ENCODE results near the gene AFF3.
A peak's percentile ranks its signal among the peaks of the same experiment; 100 is the strongest.
"Not testable (repeated sequence)": the region's sequence is repeated elsewhere in the genome, so short reads cannot be mapped to it uniquely, and the experiment has no call there.

Gene AFF3

GRCh38 chr2:100119235-100119634, 23.2 kb downstream of the AFF3 start:
- no peak for DNase-seq
- in situ Hi-C loops (cut with HindIII; ENCODE audit: low pct_ligation_motif_present, low pct_unique_long_range_greater_than_20kb, low sequenced_read_pairs): no loop called here

DNA sequence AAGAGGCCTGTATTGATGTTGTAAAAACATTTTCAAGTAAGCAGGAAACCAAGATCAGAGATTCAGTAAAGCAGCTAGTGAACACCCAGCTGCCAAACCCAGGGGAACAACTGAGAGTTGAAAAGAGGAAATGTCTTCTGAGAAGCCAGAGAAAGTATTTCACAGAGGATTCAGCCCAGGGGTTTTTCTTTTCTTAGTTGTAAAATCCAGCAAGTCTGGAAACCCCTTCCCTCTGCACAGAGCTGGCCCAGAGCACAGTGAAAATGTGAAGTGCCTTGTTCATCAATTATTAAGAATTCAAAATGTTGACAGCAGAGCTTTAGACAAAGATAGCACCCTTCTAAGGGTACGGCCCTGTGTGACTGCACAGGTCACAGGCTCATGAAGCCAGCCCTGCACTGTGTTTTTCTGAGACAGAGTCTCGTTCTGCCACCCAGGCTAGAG, 28.4 kb downstream of the AFF3 start:
- in situ Hi-C loops (cut with HindIII; ENCODE audit: low pct_ligation_motif_present, low pct_unique_long_range_greater_than_20kb, low sequenced_read_pairs): no loop called here
- DNase-seq: no peak

- in situ Hi-C loops (cut with HindIII; ENCODE audit: low pct_ligation_motif_present, low pct_unique_long_range_greater_than_20kb, low sequenced_read_pairs): no loop called here
- DNase-seq: no peak
Measured at GRCh38 chr2:100110614-100111000, 31.8 kb downstream of the AFF3 start.

GRCh38 chr2:100109986-100110613, 32.3 kb downstream of the AFF3 start:
- no peak for DNase-seq
- in situ Hi-C loops (cut with HindIII; ENCODE audit: low pct_ligation_motif_present, low pct_unique_long_range_greater_than_20kb, low sequenced_read_pairs): no loop called here

- peak; percentile 70 for DNase-seq
- in situ Hi-C loops (cut with HindIII; ENCODE audit: low pct_ligation_motif_present, low pct_unique_long_range_greater_than_20kb, low sequenced_read_pairs): not testable (repeated sequence)
Measured at GRCh38 chr2:100108648-100109020, 33.8 kb downstream of the AFF3 start.

DNA sequence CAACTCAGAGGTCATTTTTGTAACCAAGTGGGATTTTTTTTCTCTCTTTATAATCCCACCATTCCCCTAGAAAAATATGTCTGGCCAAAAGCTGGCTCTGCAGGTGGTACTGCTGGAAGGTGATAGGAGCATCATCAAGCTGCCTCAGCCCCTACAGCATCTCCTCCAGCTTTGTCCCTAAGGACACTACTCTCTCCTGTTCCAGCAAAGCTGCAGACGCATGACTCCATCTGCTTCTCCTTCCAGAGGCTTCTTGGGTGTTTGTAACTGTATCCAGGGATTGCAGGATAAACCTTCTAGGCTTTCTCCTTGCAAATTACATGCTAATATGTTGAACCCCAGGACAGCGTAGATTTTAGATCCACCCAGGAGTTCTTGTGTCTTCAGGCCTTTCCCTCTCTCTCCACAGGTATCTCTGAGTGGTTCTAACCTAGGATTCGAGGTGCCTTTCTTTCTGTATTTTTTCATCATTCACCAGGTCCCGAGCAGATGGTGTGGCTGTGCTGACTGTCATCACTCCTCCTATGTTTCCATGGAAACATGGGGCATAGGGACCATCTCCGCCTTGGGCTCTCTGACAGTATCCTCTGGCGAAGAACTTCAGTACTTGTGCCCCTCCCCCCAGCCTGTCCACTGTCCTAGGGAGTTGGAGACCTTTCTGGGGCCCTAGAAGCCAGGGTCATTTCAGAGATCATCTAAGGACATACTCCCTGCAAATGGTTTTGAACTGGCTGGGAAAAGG, 34.3 kb downstream of the AFF3 start:
- DNase-seq: no peak
- in situ Hi-C loops (cut with HindIII; ENCODE audit: low pct_ligation_motif_present, low pct_unique_long_range_greater_than_20kb, low sequenced_read_pairs): no loop called here

DNA sequence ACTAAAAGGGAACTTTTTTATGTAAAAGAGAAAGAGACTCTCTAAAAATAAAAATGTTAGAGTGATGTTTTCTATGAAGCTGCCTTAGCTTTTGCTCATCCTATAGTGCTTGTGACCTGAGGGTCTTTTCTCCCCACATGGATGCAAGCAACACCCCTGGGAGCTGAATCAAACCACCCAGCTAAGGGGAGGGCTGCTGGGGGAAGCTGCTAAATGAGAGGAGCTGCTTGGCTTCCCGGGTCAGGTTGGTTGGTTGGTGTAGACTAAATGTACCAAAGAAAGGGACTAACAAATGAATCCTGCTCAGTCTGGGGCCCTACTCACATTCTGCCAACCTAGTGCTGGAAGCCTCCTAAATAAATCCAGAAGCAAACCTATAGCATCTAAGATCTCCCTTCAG, 35.0 kb downstream of the AFF3 start:
- in situ Hi-C loops (cut with HindIII; ENCODE audit: low pct_ligation_motif_present, low pct_unique_long_range_greater_than_20kb, low sequenced_read_pairs): no loop called here
- DNase-seq: no peak

DNA sequence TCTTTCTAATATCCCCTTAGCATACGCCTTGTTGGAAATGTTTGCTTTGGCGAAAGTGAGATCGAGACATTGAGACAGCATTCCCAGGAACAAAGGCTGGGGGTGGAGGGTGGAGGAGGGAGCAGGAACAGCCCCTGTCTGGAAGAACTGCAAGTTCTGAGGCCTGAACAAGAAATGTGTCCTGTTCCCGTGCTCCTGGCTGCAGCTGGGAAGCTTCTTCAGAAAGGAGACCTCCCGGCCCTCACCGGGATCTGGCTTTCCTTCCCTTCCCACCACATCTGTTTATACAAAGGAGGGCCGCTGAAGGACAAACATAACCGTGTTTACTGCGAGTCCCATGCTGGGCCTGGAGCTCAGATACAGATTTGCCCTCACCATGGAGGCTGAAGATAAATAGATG, 35.9 kb downstream of the AFF3 start:
- in situ Hi-C loops (cut with HindIII; ENCODE audit: low pct_ligation_motif_present, low pct_unique_long_range_greater_than_20kb, low sequenced_read_pairs): no loop called here
- DNase-seq: no peak

- DNase-seq: peak; percentile 21
- in situ Hi-C loops (cut with HindIII; ENCODE audit: low pct_ligation_motif_present, low pct_unique_long_range_greater_than_20kb, low sequenced_read_pairs): no loop called here
Measured at GRCh38 chr2:100105678-100106054, 36.7 kb downstream of the AFF3 start.

GRCh38 chr2:100104718-100105677, 37.4 kb downstream of the AFF3 start:
- peak; percentile 46 for DNase-seq

DNA sequence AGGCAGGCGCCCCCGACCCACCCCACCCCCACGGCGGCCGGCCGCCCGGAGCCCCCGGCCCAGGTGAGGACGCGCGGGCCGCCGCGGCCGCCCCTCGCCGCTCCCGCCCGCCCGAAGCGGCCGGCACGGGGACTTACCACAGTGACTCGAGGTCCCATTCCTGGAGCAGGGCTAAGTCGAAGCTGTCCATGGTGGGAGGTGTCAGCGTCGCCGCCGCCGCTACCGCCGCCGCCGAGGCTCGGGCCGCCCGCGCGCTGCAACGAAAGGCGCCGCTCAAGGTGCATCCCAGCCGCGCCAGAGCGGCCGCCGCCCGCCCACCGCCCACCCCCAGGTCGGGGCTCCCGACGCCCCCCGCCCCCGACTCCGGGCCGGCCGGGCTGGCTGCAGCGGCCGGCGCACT, 38.1 kb downstream of the AFF3 start:
- peak; percentile 16 for DNase-seq
- in situ Hi-C loops (cut with HindIII; ENCODE audit: low pct_ligation_motif_present, low pct_unique_long_range_greater_than_20kb, low sequenced_read_pairs): not testable (repeated sequence)

More at GRCh38 chr2:100104718-100105677, 37.4 kb downstream of the AFF3 start:
- in situ Hi-C loops (cut with HindIII; ENCODE audit: low pct_ligation_motif_present, low pct_unique_long_range_greater_than_20kb, low sequenced_read_pairs): no loop called here

GRCh38 chr2:100103527-100104252, 38.7 kb downstream of the AFF3 start:
- in situ Hi-C loops (cut with HindIII; ENCODE audit: low pct_ligation_motif_present, low pct_unique_long_range_greater_than_20kb, low sequenced_read_pairs); DNase-seq: not testable (repeated sequence)

DNA sequence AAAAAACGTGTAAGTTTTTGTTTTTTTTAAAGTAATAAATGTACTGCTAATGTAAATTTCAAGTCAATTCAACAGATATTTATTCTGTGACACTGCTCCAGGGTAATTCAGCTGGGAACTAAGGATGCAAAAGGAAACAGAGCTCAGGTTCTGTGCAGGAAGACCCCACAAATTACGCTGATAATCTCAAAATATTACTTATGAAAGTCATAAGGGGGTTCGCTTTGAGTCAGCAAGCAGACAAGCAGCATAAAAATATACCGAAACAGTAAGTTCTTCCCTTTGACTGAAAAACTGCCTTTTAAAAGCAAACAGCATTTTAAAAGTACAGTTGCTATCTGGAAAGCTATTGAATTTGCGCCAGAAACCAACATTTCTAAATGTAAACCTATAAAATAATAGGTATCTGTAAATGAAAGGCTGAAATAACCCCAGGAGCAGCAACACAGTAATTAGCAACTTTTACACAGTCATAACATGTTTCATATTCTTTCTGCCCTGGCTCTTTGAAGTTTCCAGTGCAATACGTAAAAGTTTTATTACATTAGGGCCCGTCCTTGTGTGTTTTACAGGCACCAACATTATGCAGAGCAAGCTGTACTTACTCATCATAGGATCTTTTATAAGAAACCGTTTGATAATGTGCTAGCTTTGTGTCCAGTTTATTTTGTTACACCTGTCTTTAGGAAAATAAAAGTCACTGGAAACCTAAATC, 39.8 kb downstream of the AFF3 start:
- in situ Hi-C loops (cut with HindIII; ENCODE audit: low pct_ligation_motif_present, low pct_unique_long_range_greater_than_20kb, low sequenced_read_pairs); DNase-seq: not testable (repeated sequence)

DNA sequence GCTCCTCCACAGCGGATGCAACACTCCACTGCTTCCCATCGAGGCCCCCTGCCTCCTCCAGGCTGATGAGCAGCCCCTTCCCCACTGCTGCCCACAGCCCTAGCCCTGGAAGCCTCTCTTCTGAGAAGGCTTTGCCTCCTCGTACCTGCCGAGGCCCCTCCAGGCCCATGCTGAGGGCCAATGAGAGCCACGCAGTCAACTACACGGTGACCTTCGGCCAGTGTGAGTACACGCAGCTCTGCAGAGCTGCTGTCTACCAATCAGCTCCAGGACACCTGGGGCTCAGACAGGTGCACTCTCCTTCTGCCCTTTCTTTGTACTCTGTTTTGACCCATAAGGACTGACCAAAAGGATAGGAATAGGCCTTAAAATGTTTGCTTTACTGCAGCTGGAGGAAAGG, 43.5 kb downstream of the AFF3 start:
- in situ Hi-C loops (cut with HindIII; ENCODE audit: low pct_ligation_motif_present, low pct_unique_long_range_greater_than_20kb, low sequenced_read_pairs); DNase-seq: not testable (repeated sequence)

DNA sequence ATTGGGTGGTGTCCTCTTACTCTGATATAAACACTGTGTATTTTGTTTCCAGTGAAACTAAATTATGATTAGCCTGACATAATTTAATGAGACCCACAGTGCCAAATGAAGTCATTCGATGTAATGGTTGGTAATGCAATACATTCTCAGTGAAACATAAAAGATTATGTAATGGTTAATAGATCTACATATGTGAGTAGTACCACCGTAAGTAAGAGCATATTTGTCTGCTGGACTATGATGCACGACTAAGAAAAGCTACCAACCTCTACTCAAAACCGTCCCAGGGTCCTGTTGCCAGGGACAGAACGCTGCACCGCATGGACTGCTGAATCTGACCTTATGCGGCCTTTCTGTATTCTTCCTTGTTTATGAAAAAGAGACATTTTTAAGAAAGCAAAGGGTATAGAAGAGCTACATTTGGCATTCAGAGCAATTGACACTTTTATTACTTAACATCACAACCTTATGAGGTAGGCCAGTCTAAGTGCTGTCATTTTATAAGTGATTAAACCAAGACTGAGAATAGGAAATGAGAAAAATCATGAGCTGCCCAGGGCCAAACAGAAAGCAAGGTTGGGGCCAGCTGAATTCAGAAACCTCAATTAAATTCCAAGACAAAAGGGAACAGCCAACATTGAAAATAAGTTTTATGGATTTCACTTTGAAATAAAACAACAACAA, 44.6 kb downstream of the AFF3 start:
- DNase-seq; in situ Hi-C loops (cut with HindIII; ENCODE audit: low pct_ligation_motif_present, low pct_unique_long_range_greater_than_20kb, low sequenced_read_pairs): not testable (repeated sequence)

DNA sequence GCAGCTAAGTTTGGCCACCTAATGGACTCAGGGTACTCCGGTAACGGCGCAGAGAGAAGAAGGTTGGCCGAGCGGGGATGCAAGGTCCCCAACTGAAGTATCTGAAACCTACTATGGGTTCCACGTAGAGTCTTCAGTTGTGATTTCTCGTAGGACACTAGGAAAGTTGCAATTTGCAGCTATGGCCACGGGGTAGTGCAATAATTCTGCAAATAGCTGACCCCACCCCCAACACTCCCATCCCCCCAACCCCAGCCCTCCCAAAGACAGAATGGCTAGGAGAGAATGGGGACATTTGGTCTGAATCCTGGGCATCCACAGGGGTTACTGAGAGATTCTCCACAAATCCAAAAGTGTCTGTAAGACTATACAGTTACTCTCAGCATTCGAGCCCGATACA, 46.5 kb downstream of the AFF3 start:
- in situ Hi-C loops (cut with HindIII; ENCODE audit: low pct_ligation_motif_present, low pct_unique_long_range_greater_than_20kb, low sequenced_read_pairs); DNase-seq: not testable (repeated sequence)

GRCh38 chr2:100091807-100092206, 50.6 kb downstream of the AFF3 start:
- in situ Hi-C loops (cut with HindIII; ENCODE audit: low pct_ligation_motif_present, low pct_unique_long_range_greater_than_20kb, low sequenced_read_pairs); DNase-seq: not testable (repeated sequence)

All from ACHN (cell line).